Mammary microvascular endothelial cell (primary cell): Measurements from ENCODE around the gene B3GNT8. TPM values are rescaled to one million over a fixed set of nuclear protein-coding genes. Genes with fewer than 3 reads are reported as not detected.

Experiments
- total RNA-seq: library from RNA; depleted of rRNA; stranded (reverse); fragments of >200 nt; gene quantifications from 2 replicates; pipeline ENCODE4 v1.2.3, GENCODE V29; 2015

The B3GNT8 gene, protein sequence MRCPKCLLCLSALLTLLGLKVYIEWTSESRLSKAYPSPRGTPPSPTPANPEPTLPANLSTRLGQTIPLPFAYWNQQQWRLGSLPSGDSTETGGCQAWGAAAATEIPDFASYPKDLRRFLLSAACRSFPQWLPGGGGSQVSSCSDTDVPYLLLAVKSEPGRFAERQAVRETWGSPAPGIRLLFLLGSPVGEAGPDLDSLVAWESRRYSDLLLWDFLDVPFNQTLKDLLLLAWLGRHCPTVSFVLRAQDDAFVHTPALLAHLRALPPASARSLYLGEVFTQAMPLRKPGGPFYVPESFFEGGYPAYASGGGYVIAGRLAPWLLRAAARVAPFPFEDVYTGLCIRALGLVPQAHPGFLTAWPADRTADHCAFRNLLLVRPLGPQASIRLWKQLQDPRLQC
- 0.87 and 1.5 TPM in 2 replicates for total RNA-seq

GRCh38 chr19:41426952-41427646, at the start of gene B3GNT8:
TSS of gene B3GNT8 (minus strand) at chr19:41427374. CDS start at chr19:41426778, 596 bp downstream.

GRCh38 chr19:41442473-41443355, 15.5 kb upstream of the B3GNT8 start, which contains the start of gene ERICH4:
TSS of gene ERICH4 (plus strand) at chr19:41443156. CDS start at chr19:41443170, 14 bp downstream.

GRCh38 chr19:41439441-41440222, 12.5 kb upstream of the B3GNT8 start, which contains the start of gene DMAC2:
TSS of gene DMAC2 (minus strand) at chr19:41439912. CDS start at chr19:41439899, 13 bp downstream.

GRCh38 chr19:41397086-41398049, 29.8 kb downstream of the B3GNT8 start, which contains the start of the genes BCKDHA and EXOSC5:
TSS of gene BCKDHA (plus strand) at chr19:41397818. CDS start at chr19:41397828, 10 bp downstream.
TSS of gene EXOSC5 (minus strand) at chr19:41397359. CDS start at chr19:41397328, 31 bp downstream.

GRCh38 chr19:41376241-41376997, 50.8 kb downstream of the B3GNT8 start, which contains the start of gene TMEM91:
TSS of gene TMEM91 (plus strand) at chr19:41376533. CDS start at chr19:41378310, 1,777 bp downstream.

Other genes with a start within 250 kb of the B3GNT8 start
- gene CYP2S1, start 234.2 kb downstream of the B3GNT8 start, total RNA-seq, result 4.7 and 5.3 TPM in 2 replicates
- gene AXL, start 208.2 kb downstream of the B3GNT8 start, total RNA-seq, result 183 and 196 TPM in 2 replicates
- gene HNRNPUL1, start 163.0 kb downstream of the B3GNT8 start, total RNA-seq, result 138 and 141 TPM in 2 replicates
- 10.6 and 14.3 TPM in 2 replicates for gene CCDC97, start 117.2 kb downstream of the B3GNT8 start, total RNA-seq
- 25.4 and 40.8 TPM in 2 replicates for gene TGFB1, start 73.5 kb downstream of the B3GNT8 start, total RNA-seq
- gene B9D2, start 63.2 kb downstream of the B3GNT8 start, total RNA-seq, result 10.2 TPM in 2 replicates
- gene TMEM91, start 50.8 kb downstream of the B3GNT8 start, total RNA-seq, result 5.8 and 10.5 TPM in 2 replicates
- 24.9 and 27.6 TPM in 2 replicates for gene EXOSC5, start 30.0 kb downstream of the B3GNT8 start, total RNA-seq
- gene BCKDHA, start 29.6 kb downstream of the B3GNT8 start, total RNA-seq, result 34.5 and 36.2 TPM in 2 replicates
- gene DMAC2, start 12.5 kb upstream of the B3GNT8 start, total RNA-seq, result 55.4 and 56.9 TPM in 2 replicates
- gene ERICH4, start 15.8 kb upstream of the B3GNT8 start, total RNA-seq, result not detected in 2 replicates
- 2.5 and 14.9 TPM in 2 replicates for gene CEACAM21, start 148.8 kb upstream of the B3GNT8 start, total RNA-seq
- not detected in 2 replicates for gene CEACAM4, start 199.7 kb upstream of the B3GNT8 start, total RNA-seq